Measurements from ENCODE around the gene CYS1. TPM values are rescaled to one million over a fixed set of nuclear protein-coding genes. Genes with fewer than 3 reads are reported as not detected.

The CYS1 gene
- total and polyA plus RNA-seq, 2 of the 8 experiments (the other 6 are each of a cell fraction or from before 2014, with no cell fraction given): 0.09 to 0.13 TPM

- no peak overlapping the region for H3K4me2 ChIP-seq (ENCODE audit: insufficient read depth in 1 of 2, low read depth in 2 of 2, low read length in 2 of 2)
- no peak overlapping the region for H3K18ac ChIP-seq (ENCODE audit: extremely low read depth, low read length)
- no peak overlapping the region for H4K91ac ChIP-seq (replicated peaks; ENCODE audit: insufficient read length, low read length)
- no peak overlapping the region for H3K4ac ChIP-seq (replicated peaks; ENCODE audit: insufficient read length, low read depth, low read length)
- H2BK15ac ChIP-seq (ENCODE audit: low read length): no peak overlapping the region
- H3K79me2 ChIP-seq (ENCODE audit: control insufficient read depth in 1 of 2, insufficient read depth in 2 of 2, low read length in 2 of 2): no peaks in the 10 kb centered on the region
- H3K4me3 ChIP-seq (ENCODE audit: extremely low read depth in 1 of 4, insufficient read depth in 2 of 4, low read depth in 3 of 4, low read length in 4 of 4): no peak overlapping the region
- H2BK20ac ChIP-seq (ENCODE audit: low read length): no peak overlapping the region
- ChIA-PET POLR2A (ENCODE audit: partially characterized antibody) (interaction anchor here (0.8 kb wide), 1 partner anchor 47 kb away, joined by 3 read pairs; no protein-coding TSS in a partner anchor), CTCF (ENCODE audit: partially characterized antibody) (interaction anchor here (0.6 to 20.0 kb wide), 5 partner anchors 17 to 883 kb away, joined by 3 to 429 read pairs (median 3); no protein-coding TSS in a partner anchor)
- peaks cover 10% of the 10 kb centered on the region; the same call in 1 of the 2 replicates for H3K23me2 ChIP-seq (ENCODE audit: low read depth, low read length)
- no peak overlapping the region for H2BK5ac ChIP-seq (ENCODE audit: low read depth, low read length)
- H2AK5ac ChIP-seq (ENCODE audit: low read depth, low read length): no peak overlapping the region
- DNase-seq (ENCODE audit: low read depth in 1 of 2, low spot score in 2 of 2) (no peak), FAIRE-seq (no peak)
- no peak overlapping the region for H3K56ac ChIP-seq (replicated peaks; ENCODE audit: insufficient read length, low read depth, low read length)
- no peak overlapping the region for H2BK120ac ChIP-seq (replicated peaks; ENCODE audit: low read depth, low read length)
- H4K5ac ChIP-seq (ENCODE audit: insufficient read length, low read depth, low read length): no peak overlapping the region
- no peaks in the 10 kb centered on the region for H4K20me1 ChIP-seq (replicated peaks in 1 of 2; ENCODE audit: control insufficient read depth in 1 of 2, insufficient read depth in 2 of 2, low read length in 2 of 2)
- no peak overlapping the region for H2BK12ac ChIP-seq (ENCODE audit: low read depth, low read length)
- no peak overlapping the region for H3K14ac ChIP-seq (ENCODE audit: insufficient read length)
- H3K4me1 ChIP-seq (replicated peaks in 1 of 4; ENCODE audit: control insufficient read depth in 3 of 4, insufficient read depth in 4 of 4, low read length in 3 of 4): peaks cover 2 to 16% (median 11%) of the 10 kb centered on the region in 4 experiments; a peak in 4 of 7 replicates
- no peak overlapping the region for H2AFZ ChIP-seq (ENCODE audit: low read length)
- H3K79me1 ChIP-seq (ENCODE audit: low read depth, low read length): no peaks in the 10 kb centered on the region
- H4K8ac ChIP-seq (ENCODE audit: extremely low read depth, insufficient read depth, low read length): no peak overlapping the region
- H3K27me3 ChIP-seq (replicated peaks in 1 of 4; ENCODE audit: control insufficient read depth in 3 of 4, extremely low read depth in 1 of 4, insufficient read depth in 3 of 4, low read length in 3 of 4): peaks cover 14 to 32% (median 25%) of the 10 kb centered on the region in 4 experiments
- no peaks in the 10 kb centered on the region for H3K9me3 ChIP-seq (ENCODE audit: insufficient read depth in 2 of 2, low read depth in 1 of 2, low read length in 1 of 2)
- H3K27ac ChIP-seq (ENCODE audit: low read depth, low read length): no peak overlapping the region
- no peak overlapping the region for H3K23ac ChIP-seq (ENCODE audit: insufficient read length)
- H3K36me3 ChIP-seq (ENCODE audit: control insufficient read depth in 2 of 4, insufficient read depth in 4 of 4, low read length in 3 of 4): no peaks in the 10 kb centered on the region
- no peak overlapping the region for H3K9ac ChIP-seq (replicated peaks in 1 of 4; ENCODE audit: extremely low read depth in 1 of 4, low read depth in 3 of 4, low read length in 3 of 4)
- WGBS, 2 experiments (ENCODE audit: extremely low coverage in 1 of 2, insufficient coverage in 1 of 2, insufficient read length in 1 of 2, insufficient replicate concordance in 2 of 2, low coverage in 1 of 2, low lambda C conversion rate in 2 of 2, missing lambda C conversion rate in 1 of 2): 86% methylated on average over 5 of the region's 5 CpGs; no CpG with 5 or more reads in 1 of the 2 experiments
- TF ChIP-seq CBX8 (IDR thresholded peaks at IDR 0.05; ENCODE audit: borderline replicate concordance, low read depth, low read length) (no peak), TAF7 (optimal IDR thresholded peaks at IDR 0.05; ENCODE audit: borderline replicate concordance, low read depth, low read length) (no peak), SRF (IDR thresholded peaks at IDR 0.05; ENCODE audit: low read depth, low read length) (no peak), SP1 (IDR thresholded peaks at IDR 0.05; ENCODE audit: low read depth, low read length) (no peak), RFX5 (IDR thresholded peaks at IDR 0.05; ENCODE audit: borderline replicate concordance, low read depth, low read length) (no peak), SP4 (IDR thresholded peaks at IDR 0.05; ENCODE audit: low read length) (no peak), TCF12 (IDR thresholded peaks at IDR 0.05; ENCODE audit: low read depth, low read length) (no peak), ATF3 (IDR thresholded peaks at IDR 0.05; ENCODE audit: insufficient read depth, low read depth, low read length) (no peak), ASH2L (IDR thresholded peaks at IDR 0.05; ENCODE audit: low read length) (no peak), ZNF274 (IDR thresholded peaks at IDR 0.05; ENCODE audit: borderline replicate concordance, extremely low read depth, low read length) (no peak), CEBPB (IDR thresholded peaks at IDR 0.05; ENCODE audit: low read depth, low read length) (no peak), RAD21 (IDR thresholded peaks at IDR 0.05 in 1 of 2, conservative IDR thresholded peaks at IDR 0.05 in 1 of 2; ENCODE audit: low read depth in 2 of 2, low read length in 2 of 2) (no peak), RNF2 (IDR thresholded peaks at IDR 0.05; ENCODE audit: borderline replicate concordance, low read depth, low read length, missing control alignments, poor library complexity, severe bottlenecking) (no peak)
Observed at GRCh38 chr2:10076988-10077527, 3.2 kb downstream of the CYS1 start.

Measured in H1 (cell line).